Measurements from ENCODE around the gene KHDC1. TPM values are rescaled to one million over a fixed set of nuclear protein-coding genes. Genes with fewer than 3 reads are reported as not detected.
"Not testable (repeated sequence)": the region's sequence is repeated elsewhere in the genome, so short reads cannot be mapped to it uniquely, and the experiment has no call there.

KHDC1 gene
- total RNA-seq, 4 donors from 2014 or later = 1.3 to 2.5 (median 1.8) TPM; not detected in 1

DNA sequence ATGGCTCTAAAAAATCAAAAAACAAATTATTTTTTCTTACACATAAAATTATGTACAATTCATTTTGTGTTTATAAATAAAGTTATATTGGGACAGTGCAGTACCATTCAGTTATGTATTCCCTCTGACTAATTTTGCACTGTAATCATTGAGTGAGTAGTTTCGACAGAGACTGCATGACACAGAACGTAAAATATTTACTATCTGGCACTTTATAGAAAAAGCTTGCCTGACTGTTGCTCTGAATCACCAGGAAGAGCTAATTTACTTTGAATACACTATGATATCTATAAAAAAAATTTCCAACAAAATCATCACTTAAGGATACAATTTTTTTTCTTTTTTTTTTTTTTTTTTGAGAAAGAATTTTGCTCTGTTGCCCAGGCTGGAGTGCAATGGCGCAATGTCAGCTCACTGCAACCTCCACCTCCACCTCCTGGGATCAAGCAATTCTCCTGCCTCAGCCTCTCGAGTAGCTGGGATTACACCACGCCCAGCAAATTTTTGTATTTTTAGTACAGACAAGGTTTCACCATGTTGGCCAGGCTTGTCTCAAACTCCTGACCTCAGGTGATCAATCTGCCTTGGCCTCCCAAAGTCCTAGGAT, 26.7 kb downstream of the KHDC1 start:
- TF ChIP-seq, protein P1, sequence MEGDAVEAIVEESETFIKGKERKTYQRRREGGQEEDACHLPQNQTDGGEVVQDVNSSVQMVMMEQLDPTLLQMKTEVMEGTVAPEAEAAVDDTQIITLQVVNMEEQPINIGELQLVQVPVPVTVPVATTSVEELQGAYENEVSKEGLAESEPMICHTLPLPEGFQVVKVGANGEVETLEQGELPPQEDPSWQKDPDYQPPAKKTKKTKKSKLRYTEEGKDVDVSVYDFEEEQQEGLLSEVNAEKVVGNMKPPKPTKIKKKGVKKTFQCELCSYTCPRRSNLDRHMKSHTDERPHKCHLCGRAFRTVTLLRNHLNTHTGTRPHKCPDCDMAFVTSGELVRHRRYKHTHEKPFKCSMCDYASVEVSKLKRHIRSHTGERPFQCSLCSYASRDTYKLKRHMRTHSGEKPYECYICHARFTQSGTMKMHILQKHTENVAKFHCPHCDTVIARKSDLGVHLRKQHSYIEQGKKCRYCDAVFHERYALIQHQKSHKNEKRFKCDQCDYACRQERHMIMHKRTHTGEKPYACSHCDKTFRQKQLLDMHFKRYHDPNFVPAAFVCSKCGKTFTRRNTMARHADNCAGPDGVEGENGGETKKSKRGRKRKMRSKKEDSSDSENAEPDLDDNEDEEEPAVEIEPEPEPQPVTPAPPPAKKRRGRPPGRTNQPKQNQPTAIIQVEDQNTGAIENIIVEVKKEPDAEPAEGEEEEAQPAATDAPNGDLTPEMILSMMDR (IDR thresholded peaks at IDR 0.05) = no peak
- 92% methylated on average over 5 of the region's 5 CpGs for WGBS

DNA sequence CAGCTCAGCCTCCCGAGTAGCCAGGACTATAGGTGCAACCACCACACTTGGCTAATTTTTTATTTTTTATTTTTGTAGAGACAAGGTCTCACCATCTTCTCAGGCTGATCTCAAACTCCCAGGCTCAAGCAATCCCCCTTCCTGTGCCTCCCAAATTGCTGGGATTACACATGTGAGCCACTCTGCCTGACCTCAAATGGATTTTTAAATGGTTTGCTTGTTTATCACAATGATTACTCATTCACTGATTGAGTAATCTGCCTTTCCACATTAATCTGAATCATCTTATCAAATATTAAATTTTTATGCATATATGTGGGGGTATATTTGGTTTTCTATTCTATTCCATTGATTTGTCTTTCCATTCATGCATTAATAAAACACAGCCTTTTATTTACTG, 28.3 kb downstream of the KHDC1 start:
- TF ChIP-seq POLR2AphosphoS5 (IDR thresholded peaks at IDR 0.05) (no peak), EP300 (IDR thresholded peaks at IDR 0.05) (no peak), POLR2A (IDR thresholded peaks at IDR 0.05; ENCODE audit: low read depth) (no peak)
- TF ChIP-seq, protein P1 (IDR thresholded peaks at IDR 0.05) = no peak
- Histone ChIP-seq H3K27me3 (no peaks in the 10 kb centered on the region), H3K9me3 (no peaks in the 10 kb centered on the region), H3K27ac (replicated peaks in 1 of 4) (no peak overlapping the region), H3K4me3 (no peak overlapping the region), H3K4me1 (no peaks in the 10 kb centered on the region), H3K36me3 (no peaks in the 10 kb centered on the region)
- intact Hi-C loops (cut with DNase I) = no loop called here
- WGBS = 89% methylated on average over 1 of the region's 1 CpG
- no peak for DNase-seq (ENCODE audit: extremely low spot score)

More for the DNA sequence above, 26.7 kb downstream of the KHDC1 start:
- no peak overlapping the region for H3K4me3 ChIP-seq
- no peaks in the 10 kb centered on the region for H3K36me3 ChIP-seq
- no peak for DNase-seq (ENCODE audit: extremely low spot score)
- intact Hi-C loops (cut with DNase I) = no loop called here
- peaks cover 0 to 5% (median 0%) of the 10 kb centered on the region in 4 donors for H3K4me1 ChIP-seq
- H3K27ac ChIP-seq (replicated peaks in 1 of 4) = no peak overlapping the region
- H3K9me3 ChIP-seq = no peaks in the 10 kb centered on the region
- H3K27me3 ChIP-seq = no peaks in the 10 kb centered on the region

DNA sequence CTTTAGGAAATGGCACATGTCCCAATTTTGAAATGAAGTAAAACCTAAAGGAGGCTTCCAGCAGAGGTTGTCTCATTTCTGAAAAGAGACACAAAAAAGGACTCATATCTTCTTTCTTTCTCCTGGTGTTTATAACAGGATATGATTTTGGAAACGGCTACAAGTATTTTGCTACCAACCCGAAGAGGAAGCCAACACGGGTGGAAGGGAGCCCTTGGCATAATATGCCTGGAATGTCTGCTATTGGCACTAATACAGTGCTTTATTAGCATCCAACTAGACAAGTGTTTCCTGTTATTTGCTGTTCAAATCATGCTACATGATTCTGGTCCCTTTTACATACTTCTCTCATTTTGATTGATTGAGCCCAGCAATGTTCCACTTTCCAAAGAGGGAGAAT, 29.0 kb downstream of the KHDC1 start:
- DNase-seq (ENCODE audit: extremely low spot score); intact Hi-C loops (cut with DNase I); H3K9me3 ChIP-seq; H3K27me3 ChIP-seq; H3K4me3 ChIP-seq; H3K27ac ChIP-seq (replicated peaks in 1 of 4); H3K4me1 ChIP-seq; H3K36me3 ChIP-seq: not testable (repeated sequence)
- WGBS = 43% methylated on average over 3 of the region's 3 CpGs

DNA sequence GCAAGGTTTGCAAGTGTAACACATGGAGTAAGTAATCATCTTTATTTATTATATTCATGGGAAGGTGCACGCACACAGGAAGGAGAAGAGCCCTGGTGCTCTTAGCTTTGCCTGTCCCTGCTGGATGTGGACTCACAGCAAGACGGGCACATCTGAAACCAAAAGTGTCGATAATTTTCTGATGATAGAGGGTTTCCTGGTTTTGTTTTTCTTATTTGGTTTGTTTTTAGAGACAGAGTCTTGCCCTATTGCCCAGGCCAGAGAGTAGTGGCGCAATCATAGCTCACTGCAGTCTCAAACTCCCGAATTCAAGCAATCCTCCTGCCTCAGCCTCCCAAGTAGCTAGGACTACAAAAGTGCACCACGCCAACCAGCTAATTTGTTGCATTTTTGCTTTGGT, 29.9 kb downstream of the KHDC1 start:
- intact Hi-C loops (cut with DNase I) = no loop called here
- no peak for TF ChIP-seq EP300 (IDR thresholded peaks at IDR 0.05)
- TF ChIP-seq POLR2A (IDR thresholded peaks at IDR 0.05; ENCODE audit: low read depth) = no peak
- Histone ChIP-seq H3K9me3 (no peaks in the 10 kb centered on the region), H3K4me3 (no peak overlapping the region), H3K27ac (replicated peaks in 1 of 4) (no peak overlapping the region), H3K36me3 (no peaks in the 10 kb centered on the region), H3K4me1 (no peaks in the 10 kb centered on the region), H3K27me3 (no peaks in the 10 kb centered on the region)
- 94% methylated on average over 6 of the region's 6 CpGs for WGBS
- no peak for DNase-seq (ENCODE audit: extremely low spot score)

DNA sequence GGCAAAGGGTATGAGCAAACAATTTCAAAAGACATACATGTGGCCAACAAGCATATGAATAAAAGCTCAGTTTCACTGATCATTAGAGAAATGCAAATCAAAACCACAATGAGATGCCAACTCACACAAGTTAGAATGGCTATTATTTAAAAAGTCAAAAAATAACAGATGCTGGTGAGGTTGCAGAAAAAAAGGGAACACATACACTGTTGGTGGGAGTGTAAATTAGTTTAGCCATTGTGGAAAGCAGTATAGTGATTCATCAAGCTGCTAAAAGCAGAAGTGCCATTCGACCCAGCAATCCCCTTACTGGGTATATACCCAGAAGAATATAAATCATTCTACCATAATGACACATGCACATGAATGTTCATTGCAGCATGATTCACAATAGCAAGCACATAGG, 31.0 kb downstream of the KHDC1 start:
- Histone ChIP-seq H3K4me3 (no peak overlapping the region), H3K9me3 (no peaks in the 10 kb centered on the region), H3K27me3 (no peaks in the 10 kb centered on the region), H3K27ac (replicated peaks in 1 of 4) (no peak overlapping the region), H3K4me1 (no peaks in the 10 kb centered on the region), H3K36me3 (no peaks in the 10 kb centered on the region)
- 68% methylated on average over 1 of the region's 1 CpG for WGBS
- no peak for DNase-seq (ENCODE audit: extremely low spot score)
- TF ChIP-seq EP300 (IDR thresholded peaks at IDR 0.05) (no peak), POLR2A (IDR thresholded peaks at IDR 0.05; ENCODE audit: low read depth) (no peak), POLR2AphosphoS5 (IDR thresholded peaks at IDR 0.05) (no peak)
- TF ChIP-seq, protein P1 (IDR thresholded peaks at IDR 0.05) = no peak
- intact Hi-C loops (cut with DNase I) = no loop called here

DNA sequence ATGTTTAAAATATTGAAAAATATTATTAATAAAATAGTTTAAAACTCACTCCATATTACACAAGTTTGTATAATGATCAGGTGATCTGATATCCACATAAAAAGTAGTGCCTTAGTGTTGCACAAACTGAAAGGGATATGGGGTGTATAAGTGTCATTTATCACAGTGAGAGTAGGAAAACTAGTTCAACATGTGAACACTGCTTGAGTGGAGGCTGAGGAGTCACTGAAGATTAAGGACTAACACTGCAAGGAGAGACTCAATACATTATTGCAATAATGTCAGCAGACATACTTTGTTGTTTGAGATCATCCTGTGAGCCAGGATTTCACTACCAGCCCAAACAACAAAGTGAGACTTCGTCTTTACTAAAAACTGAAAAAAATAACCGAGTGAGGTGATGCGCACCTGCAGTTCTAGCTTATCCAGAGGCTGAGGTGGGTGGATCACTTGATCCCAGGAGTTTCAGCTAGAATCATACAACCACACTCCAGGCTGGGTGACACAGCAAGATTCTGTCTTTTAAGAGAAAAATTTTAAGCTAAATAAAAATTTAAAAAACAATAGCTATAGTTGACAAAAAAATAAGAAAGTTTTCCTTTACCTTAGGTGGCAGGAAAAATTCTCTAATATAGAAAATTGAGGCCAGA, 35.3 kb downstream of the KHDC1 start:
- no peak for TF ChIP-seq EP300 (IDR thresholded peaks at IDR 0.05)
- no peaks in the 10 kb centered on the region for H3K4me1 ChIP-seq
- H3K27ac ChIP-seq (replicated peaks in 1 of 4) = no peak overlapping the region
- no peaks in the 10 kb centered on the region for H3K36me3 ChIP-seq
- WGBS = 86% methylated on average over 3 of the region's 3 CpGs
- DNase-seq (ENCODE audit: extremely low spot score) = no peak
- H3K4me3 ChIP-seq = no peak overlapping the region
- intact Hi-C loops (cut with DNase I) = no loop called here
- H3K27me3 ChIP-seq = no peaks in the 10 kb centered on the region
- H3K9me3 ChIP-seq = no peaks in the 10 kb centered on the region
